Measurements from ENCODE around the gene SPATA2L.
A peak's percentile ranks its signal among the peaks of the same experiment; 100 is the strongest.

SPATA2L gene, protein sequence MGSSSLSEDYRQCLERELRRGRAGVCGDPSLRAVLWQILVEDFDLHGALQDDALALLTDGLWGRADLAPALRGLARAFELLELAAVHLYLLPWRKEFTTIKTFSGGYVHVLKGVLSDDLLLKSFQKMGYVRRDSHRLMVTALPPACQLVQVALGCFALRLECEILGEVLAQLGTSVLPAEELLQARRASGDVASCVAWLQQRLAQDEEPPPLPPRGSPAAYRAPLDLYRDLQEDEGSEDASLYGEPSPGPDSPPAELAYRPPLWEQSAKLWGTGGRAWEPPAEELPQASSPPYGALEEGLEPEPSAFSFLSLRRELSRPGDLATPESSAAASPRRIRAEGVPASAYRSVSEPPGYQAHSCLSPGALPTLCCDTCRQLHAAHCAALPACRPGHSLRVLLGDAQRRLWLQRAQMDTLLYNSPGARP

DNA sequence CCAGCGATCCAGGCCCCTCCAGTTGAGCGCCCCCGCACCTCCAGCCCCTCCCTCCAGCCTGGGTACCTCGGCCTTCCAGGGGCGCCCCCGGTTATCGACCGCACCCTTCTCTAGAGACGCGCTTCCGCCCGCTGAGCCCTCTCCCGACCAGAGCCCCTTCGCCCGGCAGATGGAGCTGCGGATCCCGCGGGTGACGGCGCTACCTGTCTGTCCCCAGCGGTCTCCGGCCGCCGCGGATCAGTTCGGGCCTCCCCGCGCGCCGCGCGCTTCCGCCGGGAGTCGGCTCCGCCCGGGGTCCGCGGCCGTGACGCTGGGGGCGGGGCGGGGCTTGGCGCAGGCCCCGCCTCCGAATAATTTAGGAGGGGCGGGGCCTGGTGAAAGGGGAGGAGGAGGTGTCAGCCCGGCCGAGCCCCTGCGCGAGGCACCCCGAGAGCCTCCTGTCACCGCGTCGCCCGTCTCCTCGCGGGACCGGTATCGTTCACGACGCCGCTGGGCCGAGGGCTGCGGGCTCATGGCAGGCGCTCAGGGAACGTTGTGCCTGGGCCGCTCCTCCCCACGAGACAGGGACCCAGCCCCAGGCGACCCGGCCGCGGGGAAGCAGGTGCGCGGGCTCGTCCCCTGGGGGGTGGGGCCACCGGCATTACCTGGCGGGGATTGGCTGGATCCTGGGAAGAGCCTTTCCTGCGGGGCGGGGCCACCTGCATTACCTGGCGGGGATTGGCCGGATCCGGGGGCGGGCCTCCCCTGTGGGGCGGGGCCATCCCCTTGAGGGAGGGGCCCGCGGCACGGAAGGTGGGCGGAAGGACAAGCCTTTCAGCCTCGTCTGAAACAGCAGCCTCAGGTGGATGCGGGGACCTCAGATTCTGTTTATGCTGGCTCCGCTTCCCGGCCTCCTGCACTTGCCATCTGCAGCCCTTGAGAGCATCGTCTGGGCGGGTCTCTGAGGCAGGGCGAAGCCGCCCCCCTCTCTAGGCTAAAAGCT lies at the start of gene SPATA2L:
Gene SPATA2L (minus strand): TSS at position 281 of the 982 bp plus-strand sequence. CDS start 473 bp downstream, outside the sequence.
- TF ChIP-seq, protein P1, sequence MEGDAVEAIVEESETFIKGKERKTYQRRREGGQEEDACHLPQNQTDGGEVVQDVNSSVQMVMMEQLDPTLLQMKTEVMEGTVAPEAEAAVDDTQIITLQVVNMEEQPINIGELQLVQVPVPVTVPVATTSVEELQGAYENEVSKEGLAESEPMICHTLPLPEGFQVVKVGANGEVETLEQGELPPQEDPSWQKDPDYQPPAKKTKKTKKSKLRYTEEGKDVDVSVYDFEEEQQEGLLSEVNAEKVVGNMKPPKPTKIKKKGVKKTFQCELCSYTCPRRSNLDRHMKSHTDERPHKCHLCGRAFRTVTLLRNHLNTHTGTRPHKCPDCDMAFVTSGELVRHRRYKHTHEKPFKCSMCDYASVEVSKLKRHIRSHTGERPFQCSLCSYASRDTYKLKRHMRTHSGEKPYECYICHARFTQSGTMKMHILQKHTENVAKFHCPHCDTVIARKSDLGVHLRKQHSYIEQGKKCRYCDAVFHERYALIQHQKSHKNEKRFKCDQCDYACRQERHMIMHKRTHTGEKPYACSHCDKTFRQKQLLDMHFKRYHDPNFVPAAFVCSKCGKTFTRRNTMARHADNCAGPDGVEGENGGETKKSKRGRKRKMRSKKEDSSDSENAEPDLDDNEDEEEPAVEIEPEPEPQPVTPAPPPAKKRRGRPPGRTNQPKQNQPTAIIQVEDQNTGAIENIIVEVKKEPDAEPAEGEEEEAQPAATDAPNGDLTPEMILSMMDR (IDR thresholded peaks at IDR 0.05), result peak; percentile 45; the same call in 1 of the 2 replicates
- no peak for TF ChIP-seq ZFX (IDR thresholded peaks at IDR 0.05; ENCODE audit: borderline replicate concordance)
- H3K27ac ChIP-seq, result peak within 1 kb of the TSS; percentile 98

DNA sequence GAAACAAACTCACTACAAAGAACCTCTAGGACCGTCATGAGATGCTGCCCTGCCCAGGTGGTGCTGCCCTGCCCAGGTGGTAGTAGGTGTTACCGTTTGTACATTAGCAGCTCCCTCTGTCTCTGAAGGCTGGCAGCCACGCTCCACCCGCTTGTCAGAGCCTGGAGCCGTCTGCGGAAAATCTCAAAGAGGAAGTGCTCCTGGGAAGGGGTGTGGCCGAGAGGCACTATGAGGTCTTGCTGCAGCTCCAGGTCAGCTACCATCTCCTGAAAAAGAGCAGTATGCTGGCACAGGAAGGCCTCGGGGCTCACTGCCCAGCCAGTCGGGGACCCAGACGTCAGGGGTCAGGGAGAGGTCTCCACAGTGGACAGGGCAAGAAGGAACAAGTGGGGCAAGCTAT lies 48.1 kb upstream of the SPATA2L start:
- TF ChIP-seq ZFX (IDR thresholded peaks at IDR 0.05; ENCODE audit: borderline replicate concordance), result no peak
- TF ChIP-seq, protein P1 (IDR thresholded peaks at IDR 0.05), result no peak
- no peak overlapping the region for H3K27ac ChIP-seq

DNA sequence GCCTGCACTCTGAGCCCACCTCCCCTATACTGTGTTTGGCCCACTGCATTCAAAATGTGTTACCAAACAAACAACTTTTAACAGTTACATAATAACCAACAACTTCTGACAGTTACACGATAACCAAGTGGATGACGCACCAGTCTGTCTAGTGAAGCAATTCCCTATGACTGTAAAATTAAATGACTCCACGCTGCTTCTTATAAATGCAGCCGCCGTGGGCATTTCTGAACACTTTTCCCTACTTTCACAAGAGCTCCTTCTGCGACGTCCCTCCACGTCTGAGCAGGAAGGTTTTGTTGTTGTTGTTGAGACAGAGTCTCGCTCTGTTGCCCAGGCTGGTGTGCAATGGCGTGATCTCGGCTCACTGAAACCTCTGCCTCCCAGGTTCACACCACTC lies 47.4 kb upstream of the SPATA2L start:
- TF ChIP-seq, protein P1 (IDR thresholded peaks at IDR 0.05), result no peak
- TF ChIP-seq ZFX (IDR thresholded peaks at IDR 0.05; ENCODE audit: borderline replicate concordance), result no peak

DNA sequence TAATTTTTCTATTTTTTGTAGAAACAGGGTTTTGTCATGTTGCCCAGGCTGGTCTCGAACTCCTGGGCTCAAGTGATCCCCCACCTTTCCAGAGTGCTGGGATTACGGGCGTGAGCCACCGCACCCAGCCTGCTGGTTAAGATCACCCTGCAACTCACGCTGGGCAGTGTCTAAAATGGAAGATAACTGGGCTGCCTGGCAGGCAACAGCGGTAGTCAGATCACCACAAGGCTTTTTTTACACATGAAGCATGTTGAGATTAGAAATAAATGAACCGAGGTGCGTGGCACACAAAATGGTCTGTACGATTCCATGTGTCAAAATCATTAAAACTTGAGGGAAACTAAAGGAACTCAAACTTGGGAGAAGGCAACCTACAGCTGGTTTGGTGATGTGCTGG lies 46.6 kb upstream of the SPATA2L start:
- TF ChIP-seq ZFX (IDR thresholded peaks at IDR 0.05; ENCODE audit: borderline replicate concordance), result no peak
- TF ChIP-seq, protein P1 (IDR thresholded peaks at IDR 0.05), result no peak
- no peak overlapping the region for H3K27ac ChIP-seq

More for the DNA sequence above, 47.4 kb upstream of the SPATA2L start:
- no peak overlapping the region for H3K27ac ChIP-seq

DNA sequence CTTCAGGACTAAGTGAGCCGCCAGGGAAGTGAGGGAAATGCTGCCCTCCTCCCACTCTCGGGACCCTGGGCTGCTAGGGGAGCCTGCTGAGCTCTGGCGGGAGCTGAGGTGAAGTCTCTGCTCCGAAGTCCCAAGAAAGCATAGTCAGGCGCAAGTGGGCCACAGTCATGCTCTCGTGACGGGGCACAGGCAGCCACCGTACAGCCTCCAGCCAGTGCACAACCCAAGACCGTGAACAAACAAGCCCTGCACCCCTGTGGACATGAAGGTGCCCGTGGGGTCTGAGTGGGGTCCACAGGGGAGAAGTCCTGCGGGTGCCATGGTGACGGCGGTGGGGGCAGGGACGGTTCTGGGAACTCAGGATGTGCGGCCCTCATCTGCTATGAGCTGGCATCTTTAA lies 44.5 kb upstream of the SPATA2L start:
- no peak overlapping the region for H3K27ac ChIP-seq
- TF ChIP-seq, protein P1 (IDR thresholded peaks at IDR 0.05), result no peak
- TF ChIP-seq ZFX (IDR thresholded peaks at IDR 0.05; ENCODE audit: borderline replicate concordance), result no peak

DNA sequence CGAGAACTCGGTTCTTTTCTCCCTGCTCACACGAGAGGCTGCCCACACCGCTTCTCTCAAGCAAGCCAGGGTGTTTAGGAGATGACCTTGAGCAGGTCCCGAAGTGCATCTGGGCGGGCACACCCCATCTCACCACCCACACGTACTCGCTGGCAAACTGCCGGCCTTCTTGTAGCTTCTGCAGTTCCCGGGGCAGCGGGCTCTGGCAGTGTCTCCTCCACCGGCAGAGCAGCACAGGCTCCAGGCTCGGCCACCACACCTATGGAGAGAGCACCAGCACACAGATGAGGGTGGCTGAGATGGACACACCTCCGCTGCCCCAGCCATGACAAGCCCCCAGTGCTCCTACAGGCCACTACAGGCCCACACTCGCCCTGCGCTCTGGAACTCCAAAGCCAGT lies 43.3 kb upstream of the SPATA2L start:
- no peak overlapping the region for H3K27ac ChIP-seq
- TF ChIP-seq, protein P1 (IDR thresholded peaks at IDR 0.05), result no peak

Data from 22Rv1 (cell line).